ENCODE measurements around the gene STUM. TPM values are rescaled to one million over a fixed set of nuclear protein-coding genes. Genes with fewer than 3 reads are reported as not detected.

Gene STUM
- total RNA-seq, 5 donors from 2014 or later (not counting 1 experiment from before 2014, with no cell fraction given): 0.10 TPM; not detected in 4

GRCh38 chr1:226646026-226646869 lies 97.7 kb downstream of the STUM start:
- H3K27ac ChIP-seq (ENCODE audit: low read length): peak overlapping the region; percentile 57
- peak overlapping the region; percentile 91 to 96 for H3K27ac Mint-ChIP-seq
- no peaks in the 10 kb centered on the region for H3K27me3 ChIP-seq (replicated peaks in 1 of 2; ENCODE audit: control insufficient read depth in 2 of 2, extremely low read depth in 1 of 2, insufficient read depth in 2 of 2, low read length in 1 of 2)
- POLR2A ChIA-PET: no interaction called here
- no peak overlapping the region for H3K4me3 ChIP-seq (ENCODE audit: control insufficient read depth in 1 of 2, extremely low read depth in 1 of 2, low read length in 1 of 2)
- no peaks in the 10 kb centered on the region for H3K9me3 Mint-ChIP-seq
- CTCF ChIA-PET: no interaction called here
- peaks cover 26% of the 10 kb centered on the region for H3K36me3 Mint-ChIP-seq
- no peak for ATAC-seq (replicated peaks in 1 of 4)
- WGBS (ENCODE audit: insufficient coverage): 90% methylated on average over 7 of the region's 18 CpGs
- peaks cover 73 to 82% (median 80%) of the 10 kb centered on the region in 3 donors for H3K4me1 Mint-ChIP-seq
- no peaks in the 10 kb centered on the region for H3K27me3 Mint-ChIP-seq
- no peaks in the 10 kb centered on the region for H3K9me3 ChIP-seq
- H3K4me1 ChIP-seq (ENCODE audit: control insufficient read depth in 1 of 2, extremely low read depth in 1 of 2, insufficient read depth in 2 of 2, low read length in 2 of 2): peaks cover 46 to 74% of the 10 kb centered on the region in 2 experiments
- peak overlapping the region in 2 of 3 donors; percentile 6 to 73 for H3K4me3 Mint-ChIP-seq
- peaks cover 21 to 75% of the 10 kb centered on the region in 2 donors for H3K36me3 ChIP-seq (ENCODE audit: control insufficient read depth in 2 of 2, extremely low read depth in 1 of 2, insufficient read depth in 1 of 2, low read length in 1 of 2)
- DNase-seq: no peak

GRCh38 chr1:226646870-226647449 lies 98.4 kb downstream of the STUM start:
- Histone ChIP-seq H3K9me3 (no peaks in the 10 kb centered on the region), H3K4me1 (ENCODE audit: control insufficient read depth in 1 of 2, extremely low read depth in 1 of 2, insufficient read depth in 2 of 2, low read length in 2 of 2) (peaks cover 46 to 74% of the 10 kb centered on the region in 2 experiments), H3K36me3 (ENCODE audit: control insufficient read depth in 2 of 2, extremely low read depth in 1 of 2, insufficient read depth in 1 of 2, low read length in 1 of 2) (peaks cover 21 to 68% of the 10 kb centered on the region in 2 donors), H3K27ac (ENCODE audit: low read length) (peak overlapping the region; percentile 43), H3K4me3 (ENCODE audit: control insufficient read depth in 1 of 2, extremely low read depth in 1 of 2, low read length in 1 of 2) (no peak overlapping the region), H3K27me3 (replicated peaks in 1 of 2; ENCODE audit: control insufficient read depth in 2 of 2, extremely low read depth in 1 of 2, insufficient read depth in 2 of 2, low read length in 1 of 2) (no peaks in the 10 kb centered on the region)
- H3K9me3 Mint-ChIP-seq: no peaks in the 10 kb centered on the region
- peaks cover 72 to 86% (median 80%) of the 10 kb centered on the region in 3 donors for H3K4me1 Mint-ChIP-seq
- WGBS (ENCODE audit: insufficient coverage): 98% methylated on average over 8 of the region's 16 CpGs
- no peak for ATAC-seq (replicated peaks in 1 of 4)
- POLR2A ChIA-PET: no interaction called here
- H3K27ac Mint-ChIP-seq: peak overlapping the region; percentile 91 to 96
- no peaks in the 10 kb centered on the region for H3K27me3 Mint-ChIP-seq
- CTCF ChIA-PET: interaction anchor here in 1 of 2 donors (0.5 to 1.1 kb wide), 3 partner anchors 42 to 1811 kb away, joined by 3 to 4 read pairs (median 3); no protein-coding TSS in a partner anchor
- no peak for DNase-seq
- H3K4me3 Mint-ChIP-seq: peak overlapping the region in 1 of 3 donors; percentile 73
- peaks cover 26% of the 10 kb centered on the region for H3K36me3 Mint-ChIP-seq

- Histone ChIP-seq H3K27ac (ENCODE audit: low read length) (no peak overlapping the region), H3K4me3 (ENCODE audit: control insufficient read depth in 1 of 2, extremely low read depth in 1 of 2, low read length in 1 of 2) (no peak overlapping the region), H3K9me3 (no peaks in the 10 kb centered on the region), H3K4me1 (ENCODE audit: control insufficient read depth in 1 of 2, extremely low read depth in 1 of 2, insufficient read depth in 2 of 2, low read length in 2 of 2) (peaks cover 46 to 66% of the 10 kb centered on the region in 2 experiments), H3K36me3 (ENCODE audit: control insufficient read depth in 2 of 2, extremely low read depth in 1 of 2, insufficient read depth in 1 of 2, low read length in 1 of 2) (peaks cover 15 to 60% of the 10 kb centered on the region in 2 donors), H3K27me3 (replicated peaks in 1 of 2; ENCODE audit: control insufficient read depth in 2 of 2, extremely low read depth in 1 of 2, insufficient read depth in 2 of 2, low read length in 1 of 2) (no peaks in the 10 kb centered on the region)
- peak overlapping the region; percentile 50 to 91 for H3K27ac Mint-ChIP-seq
- POLR2A ChIA-PET: interaction anchor here in 1 of 2 donors (0.6 kb wide), 1 partner anchor 73 kb away, joined by 8 read pairs; no protein-coding TSS in a partner anchor
- no peak overlapping the region for H3K4me3 Mint-ChIP-seq
- DNase-seq (no peak), ATAC-seq (replicated peaks in 1 of 4) (no peak)
- 92% methylated on average over 5 of the region's 8 CpGs for WGBS (ENCODE audit: insufficient coverage)
- peaks cover 26% of the 10 kb centered on the region for H3K36me3 Mint-ChIP-seq
- peaks cover 67 to 86% (median 80%) of the 10 kb centered on the region in 3 donors for H3K4me1 Mint-ChIP-seq
- CTCF ChIA-PET: interaction anchor here in 1 of 2 donors (0.6 to 1.1 kb wide), 3 partner anchors 42 to 52 kb away, joined by 3 to 4 read pairs (median 3); no protein-coding TSS in a partner anchor
- H3K27me3 Mint-ChIP-seq: no peaks in the 10 kb centered on the region
- no peaks in the 10 kb centered on the region for H3K9me3 Mint-ChIP-seq
Observed at GRCh38 chr1:226647719-226648118, 99.2 kb downstream of the STUM start.

- H3K27ac Mint-ChIP-seq: peak overlapping the region; percentile 50 to 91
- Histone ChIP-seq H3K36me3 (ENCODE audit: control insufficient read depth in 2 of 2, extremely low read depth in 1 of 2, insufficient read depth in 1 of 2, low read length in 1 of 2) (peaks cover 13 to 55% of the 10 kb centered on the region in 2 donors), H3K9me3 (no peaks in the 10 kb centered on the region), H3K4me1 (ENCODE audit: control insufficient read depth in 1 of 2, extremely low read depth in 1 of 2, insufficient read depth in 2 of 2, low read length in 2 of 2) (peaks cover 49 to 59% of the 10 kb centered on the region in 2 experiments), H3K27ac (ENCODE audit: low read length) (no peak overlapping the region), H3K4me3 (ENCODE audit: control insufficient read depth in 1 of 2, extremely low read depth in 1 of 2, low read length in 1 of 2) (no peak overlapping the region), H3K27me3 (replicated peaks in 1 of 2; ENCODE audit: control insufficient read depth in 2 of 2, extremely low read depth in 1 of 2, insufficient read depth in 2 of 2, low read length in 1 of 2) (no peaks in the 10 kb centered on the region)
- H3K9me3 Mint-ChIP-seq: no peaks in the 10 kb centered on the region
- 98% methylated on average over 4 of the region's 6 CpGs for WGBS (ENCODE audit: insufficient coverage)
- DNase-seq: no peak
- ATAC-seq (replicated peaks in 1 of 4): no peak
- peaks cover 60 to 80% (median 75%) of the 10 kb centered on the region in 3 donors for H3K4me1 Mint-ChIP-seq
- ChIA-PET POLR2A (interaction anchor here in 1 of 2 donors (0.6 kb wide), 1 partner anchor 73 kb away, joined by 8 read pairs; no protein-coding TSS in a partner anchor), CTCF (interaction anchor here in 1 of 2 donors (1.8 kb wide), 1 partner anchor 39 kb away, joined by 8 read pairs; no protein-coding TSS in a partner anchor)
- H3K36me3 Mint-ChIP-seq: peaks cover 26% of the 10 kb centered on the region
- H3K4me3 Mint-ChIP-seq: no peak overlapping the region
- no peaks in the 10 kb centered on the region for H3K27me3 Mint-ChIP-seq
Observed at GRCh38 chr1:226648421-226648820, 99.9 kb downstream of the STUM start.

- no peak for DNase-seq
- Mint-ChIP-seq H3K36me3 (peaks cover 26% of the 10 kb centered on the region), H3K27me3 (no peaks in the 10 kb centered on the region), H3K27ac (peak overlapping the region; percentile 47 to 62), H3K4me3 (peak overlapping the region in 1 of 3 donors; percentile 52), H3K9me3 (no peaks in the 10 kb centered on the region), H3K4me1 (peaks cover 52 to 72% (median 67%) of the 10 kb centered on the region in 3 donors)
- Histone ChIP-seq H3K4me3 (ENCODE audit: control insufficient read depth in 1 of 2, extremely low read depth in 1 of 2, low read length in 1 of 2) (no peak overlapping the region), H3K4me1 (ENCODE audit: control insufficient read depth in 1 of 2, extremely low read depth in 1 of 2, insufficient read depth in 2 of 2, low read length in 2 of 2) (peaks cover 49 to 51% of the 10 kb centered on the region in 2 experiments), H3K27me3 (replicated peaks in 1 of 2; ENCODE audit: control insufficient read depth in 2 of 2, extremely low read depth in 1 of 2, insufficient read depth in 2 of 2, low read length in 1 of 2) (no peaks in the 10 kb centered on the region), H3K36me3 (ENCODE audit: control insufficient read depth in 2 of 2, extremely low read depth in 1 of 2, insufficient read depth in 1 of 2, low read length in 1 of 2) (peaks cover 13 to 50% of the 10 kb centered on the region in 2 donors), H3K27ac (ENCODE audit: low read length) (no peak overlapping the region), H3K9me3 (no peaks in the 10 kb centered on the region)
- ChIA-PET CTCF (interaction anchor here in 1 of 2 donors (0.7 to 1.8 kb wide), 2 partner anchors 10 to 38 kb away, joined by 3 to 8 read pairs; no protein-coding TSS in a partner anchor), POLR2A (no interaction called here)
- WGBS (ENCODE audit: insufficient coverage): 100% methylated on average over 7 of the region's 8 CpGs
- no peak for ATAC-seq (replicated peaks in 1 of 4)
Observed at GRCh38 chr1:226649244-226649643, 100.7 kb downstream of the STUM start.

GRCh38 chr1:226649780-226650179 lies 101.2 kb downstream of the STUM start:
- no peak overlapping the region for H3K27ac ChIP-seq (ENCODE audit: low read length)
- Mint-ChIP-seq H3K9me3 (no peaks in the 10 kb centered on the region), H3K36me3 (peaks cover 26% of the 10 kb centered on the region), H3K4me1 (peaks cover 46 to 66% (median 61%) of the 10 kb centered on the region in 3 donors), H3K27me3 (no peaks in the 10 kb centered on the region), H3K27ac (no peak overlapping the region), H3K4me3 (peak overlapping the region in 1 of 3 donors; percentile 52)
- WGBS (ENCODE audit: insufficient coverage): 75% methylated on average over 4 of the region's 7 CpGs
- peaks cover 45 to 50% of the 10 kb centered on the region in 2 experiments for H3K4me1 ChIP-seq (ENCODE audit: control insufficient read depth in 1 of 2, extremely low read depth in 1 of 2, insufficient read depth in 2 of 2, low read length in 2 of 2)
- POLR2A ChIA-PET: interaction anchor here in 1 of 2 donors (0.7 kb wide), 1 partner anchor 85 kb away, joined by 3 read pairs; no protein-coding TSS in a partner anchor
- no peaks in the 10 kb centered on the region for H3K27me3 ChIP-seq (replicated peaks in 1 of 2; ENCODE audit: control insufficient read depth in 2 of 2, extremely low read depth in 1 of 2, insufficient read depth in 2 of 2, low read length in 1 of 2)
- DNase-seq: peak in 22 of 35 experiments; percentile 34 to 67 (median 53)
- no peaks in the 10 kb centered on the region for H3K9me3 ChIP-seq
- CTCF ChIA-PET: interaction anchor here in 1 of 2 donors (0.7 to 1.8 kb wide), 2 partner anchors 11 to 38 kb away, joined by 3 to 8 read pairs; no protein-coding TSS in a partner anchor
- H3K4me3 ChIP-seq (ENCODE audit: control insufficient read depth in 1 of 2, extremely low read depth in 1 of 2, low read length in 1 of 2): no peak overlapping the region
- no peak for ATAC-seq (replicated peaks in 1 of 4)
- peaks cover 13 to 47% of the 10 kb centered on the region in 2 donors for H3K36me3 ChIP-seq (ENCODE audit: control insufficient read depth in 2 of 2, extremely low read depth in 1 of 2, insufficient read depth in 1 of 2, low read length in 1 of 2)
